ENCODE results near the gene NTHL1.
A peak's percentile ranks its signal among the peaks of the same experiment; 100 is the strongest.
"Not testable (repeated sequence)": the region's sequence is repeated elsewhere in the genome, so short reads cannot be mapped to it uniquely, and the experiment has no call there.

Gene NTHL1

DNA sequence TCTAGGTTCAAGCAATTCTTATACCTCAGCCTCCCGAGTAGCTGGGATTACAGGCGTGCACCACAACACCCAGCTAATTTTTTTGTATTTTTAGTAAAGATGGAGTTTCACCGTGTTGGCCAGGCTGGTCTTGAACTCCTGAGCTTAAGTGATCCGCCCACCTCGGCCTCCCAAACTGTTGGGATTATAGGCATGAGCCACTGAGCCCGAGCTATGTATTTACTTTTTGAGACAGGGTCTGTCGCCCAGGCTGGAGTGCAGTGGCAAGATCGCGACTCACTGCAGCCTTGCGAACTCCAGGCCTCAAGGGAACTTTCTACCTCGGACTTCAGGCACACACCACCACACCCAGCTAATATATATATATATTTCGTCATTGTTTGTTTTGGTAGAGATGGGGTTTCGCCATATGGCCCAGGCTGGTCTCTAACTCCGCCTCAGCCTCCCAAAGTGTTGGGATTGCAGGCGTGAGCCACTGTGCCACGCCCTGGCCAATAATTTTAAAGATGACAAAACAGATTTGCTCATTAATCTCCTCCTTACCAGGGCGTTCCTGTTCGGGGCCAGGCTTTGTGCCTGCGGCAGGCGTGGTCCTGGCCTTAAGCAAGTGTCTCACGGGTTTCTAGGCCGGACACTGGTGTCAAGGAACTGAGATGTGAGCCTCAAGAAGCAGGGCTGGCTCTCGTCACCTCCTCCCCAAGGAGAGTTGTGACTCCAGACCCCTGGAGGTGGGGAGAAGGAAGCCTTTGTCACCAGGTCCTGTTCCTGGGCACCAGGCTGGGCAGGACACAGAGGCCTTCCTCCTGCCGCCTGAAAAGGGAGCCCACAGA, 32.3 kb downstream of the NTHL1 start:
- DNase-seq (ENCODE audit: low read depth), result no peak
- no peak overlapping the region for H3K4me3 ChIP-seq (replicated peaks; ENCODE audit: low read depth, low read length)
- TF ChIP-seq CTCF (IDR thresholded peaks at IDR 0.05; ENCODE audit: low read length, missing control alignments), result no peak

- DNase-seq (ENCODE audit: low read depth), result no peak
- no peak overlapping the region for H3K4me3 ChIP-seq (replicated peaks; ENCODE audit: low read depth, low read length)
- no peak for TF ChIP-seq CTCF (IDR thresholded peaks at IDR 0.05; ENCODE audit: low read length, missing control alignments)
Observed at GRCh38 chr16:2013527-2013926, 34.1 kb downstream of the NTHL1 start.

- DNase-seq (ENCODE audit: low read depth); H3K4me3 ChIP-seq (replicated peaks; ENCODE audit: low read depth, low read length): not testable (repeated sequence)
Observed at GRCh38 chr16:2011726-2012125, 35.9 kb downstream of the NTHL1 start.

GRCh38 chr16:2009791-2010510, 37.7 kb downstream of the NTHL1 start, which contains the start of gene ZNF598:
ZNF598 (minus strand) TSS chr16:2009821.
- H3K4me3 ChIP-seq (replicated peaks; ENCODE audit: low read depth, low read length), result peak within 1 kb of the TSS; percentile 82
- DNase-seq (ENCODE audit: low read depth), result peak; percentile 86
- TF ChIP-seq CTCF (IDR thresholded peaks at IDR 0.05; ENCODE audit: low read length, missing control alignments), result no peak

DNA sequence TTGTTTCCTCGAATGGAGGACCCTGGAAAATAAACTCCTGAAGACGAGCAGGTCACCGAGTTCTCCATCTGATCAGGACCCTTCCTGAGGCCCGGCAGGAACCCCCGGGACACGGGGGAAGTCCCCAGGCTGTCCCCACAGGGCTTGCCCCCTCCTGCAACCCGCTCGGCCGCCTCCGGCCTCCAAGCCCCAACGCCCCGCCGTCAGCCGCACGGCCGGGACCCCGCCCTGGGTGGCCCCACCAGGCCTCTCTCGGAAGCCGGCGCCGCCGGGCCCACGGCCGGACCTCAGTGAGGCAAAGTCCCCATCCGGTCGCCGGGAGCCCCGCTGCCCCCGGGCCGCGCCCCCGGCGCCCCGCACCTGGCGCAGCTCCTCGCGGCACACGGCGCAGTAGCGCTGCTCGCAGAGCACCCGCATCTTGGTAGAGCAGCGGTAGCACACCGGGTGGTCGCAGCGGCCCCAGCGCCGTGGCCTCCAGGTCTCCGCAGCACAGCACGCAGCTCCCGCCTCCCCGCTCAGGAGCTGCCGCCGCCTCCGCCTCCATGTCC, 38.4 kb downstream of the NTHL1 start:
- no peak for TF ChIP-seq CTCF (IDR thresholded peaks at IDR 0.05; ENCODE audit: low read length, missing control alignments)
- DNase-seq (ENCODE audit: low read depth), result no peak
- H3K4me3 ChIP-seq (replicated peaks; ENCODE audit: low read depth, low read length), result peak overlapping the region; percentile 68

DNA sequence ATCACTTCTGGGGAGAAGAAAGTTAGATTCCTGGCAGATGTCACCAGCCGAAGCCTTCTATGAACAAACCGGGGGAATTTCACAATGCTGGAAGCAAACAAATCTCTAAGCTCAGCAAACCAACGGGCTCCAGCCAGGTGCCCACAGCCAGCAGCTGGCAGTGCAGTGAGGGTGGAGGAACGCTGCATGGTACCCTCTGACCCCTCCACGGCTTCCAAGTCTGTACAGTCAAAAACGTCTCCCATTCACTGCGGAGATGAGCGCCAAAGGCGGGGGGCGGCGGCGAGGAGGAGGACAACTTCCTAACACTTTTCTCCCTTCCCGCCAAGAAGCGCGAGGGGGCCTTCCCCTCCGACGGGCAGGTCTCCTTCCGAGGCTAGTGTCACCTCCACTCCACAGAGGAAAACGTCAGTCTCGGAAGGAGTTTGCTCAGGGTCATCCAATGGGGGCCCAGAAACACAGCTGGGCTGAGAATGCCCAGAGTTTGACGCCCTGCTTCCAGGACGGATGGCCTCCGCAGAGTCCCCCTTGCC, 38.9 kb downstream of the NTHL1 start:
- peak; percentile 57 for DNase-seq (ENCODE audit: low read depth)
- peak overlapping the region; percentile 68 for H3K4me3 ChIP-seq (replicated peaks; ENCODE audit: low read depth, low read length)
- no peak for TF ChIP-seq CTCF (IDR thresholded peaks at IDR 0.05; ENCODE audit: low read length, missing control alignments)

DNA sequence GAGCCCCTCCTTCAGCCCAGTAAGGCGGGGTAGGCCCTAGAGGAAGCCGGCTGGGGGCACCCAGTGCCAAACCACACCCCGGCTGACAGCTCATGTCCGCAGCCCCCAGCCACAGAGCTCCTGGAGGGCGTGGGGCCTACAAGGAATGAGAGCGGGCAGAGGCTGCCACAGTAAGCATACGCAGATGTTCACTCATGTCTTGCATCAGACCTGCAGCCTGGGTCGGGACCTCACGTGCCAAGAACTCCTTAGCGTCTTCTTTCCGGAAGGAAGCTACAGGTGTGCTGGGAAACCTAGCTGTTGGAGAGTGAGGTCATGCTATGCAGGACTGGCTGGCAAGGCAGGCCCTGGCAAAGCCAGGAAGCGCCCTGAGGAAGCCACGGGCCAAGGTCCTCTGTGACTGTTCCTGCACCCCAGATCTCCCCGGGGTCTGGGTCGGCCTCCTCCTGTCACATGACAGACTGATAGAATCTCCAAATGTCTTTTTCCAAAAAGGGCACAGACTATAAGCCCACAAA, 39.6 kb downstream of the NTHL1 start:
- H3K4me3 ChIP-seq (replicated peaks; ENCODE audit: low read depth, low read length), result peak overlapping the region; percentile 68
- TF ChIP-seq CTCF (IDR thresholded peaks at IDR 0.05; ENCODE audit: low read length, missing control alignments), result no peak
- DNase-seq (ENCODE audit: low read depth), result peak; percentile 72

All from fibroblast of pulmonary artery (primary cell).